Adipose tissue (tissue), 3 donors: ENCODE results near the gene ACAA2. TPM values are rescaled to one million over a fixed set of nuclear protein-coding genes. Genes with fewer than 3 reads are reported as not detected.

Experiments used
- H3K27ac ChIP-seq: one replicate; pipeline ENCODE4 v1.5.1; 2013; ENCODE audit warnings: low read depth, low read length
- WGBS, 3 donors: extraction: QIAGEN DNeasy Blood & Tissue Kit; methylation state at CpG; one replicate each; pipeline ENCODE4 v1.1.7; 2013; 5-methylcytosine and 5-hydroxymethylcytosine counted together
- polyA plus RNA-seq, 3 donors: library from polyadenylated mRNA; stranded (reverse); fragments of 200-250 nt; gene quantifications; one replicate each; pipeline ENCODE4 v1.2.3, GENCODE V29; 2013
- donor health status: healthy with polysubstance abuse.
- donor health status: Bipolar disorder and iron deficiency.
- donor health status: healthy.

ACAA2 gene
- polyA plus RNA-seq, 3 donors, result 50.6 to 216 (median 106) TPM

DNA sequence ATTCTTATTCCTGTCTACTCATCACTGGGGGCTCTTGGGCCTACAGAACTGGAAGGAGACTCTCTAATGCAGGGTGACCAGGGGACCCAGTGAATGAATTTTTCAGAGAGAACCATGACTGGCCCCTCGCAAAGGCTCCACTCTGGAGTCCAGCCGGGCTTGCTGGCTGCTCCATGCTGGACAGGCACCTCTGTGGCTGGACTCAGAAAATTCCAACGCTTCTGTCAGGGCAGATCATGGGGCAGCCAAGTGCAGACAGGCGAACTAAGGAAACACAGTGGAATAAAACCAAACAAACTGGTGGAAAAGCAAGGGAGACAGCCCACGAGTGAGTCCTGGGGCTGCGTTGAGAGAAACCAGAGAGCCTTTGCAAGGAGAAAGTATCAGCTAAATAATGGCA lies 57.2 kb downstream of the ACAA2 start:
- 78 to 88% (median 85%) methylated on average over 6 of the region's 6 CpGs for WGBS, 3 donors
- no peak overlapping the region for H3K27ac ChIP-seq

DNA sequence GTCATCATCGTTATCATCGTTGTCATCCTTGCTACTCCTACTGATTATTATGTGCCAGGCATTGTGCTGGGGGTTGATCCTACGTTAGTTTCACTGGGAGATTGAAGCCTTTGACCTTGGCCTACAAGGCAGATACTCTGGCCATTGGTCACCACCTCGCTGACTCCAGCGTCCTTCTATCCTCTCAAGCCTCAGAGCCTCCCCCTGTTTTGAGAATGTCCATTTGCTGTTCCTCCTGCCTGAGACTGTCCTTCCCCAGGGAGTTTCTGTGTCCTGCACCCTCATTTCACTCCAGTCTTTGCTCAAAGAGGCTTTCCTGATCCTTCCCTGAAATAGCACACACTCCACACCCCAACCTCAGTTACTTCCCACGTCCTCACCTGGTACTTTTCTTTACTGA lies 57.8 kb downstream of the ACAA2 start:
- WGBS, 3 donors, result 79 to 95% (median 92%) methylated on average over 6 of the region's 6 CpGs
- no peak overlapping the region for H3K27ac ChIP-seq

DNA sequence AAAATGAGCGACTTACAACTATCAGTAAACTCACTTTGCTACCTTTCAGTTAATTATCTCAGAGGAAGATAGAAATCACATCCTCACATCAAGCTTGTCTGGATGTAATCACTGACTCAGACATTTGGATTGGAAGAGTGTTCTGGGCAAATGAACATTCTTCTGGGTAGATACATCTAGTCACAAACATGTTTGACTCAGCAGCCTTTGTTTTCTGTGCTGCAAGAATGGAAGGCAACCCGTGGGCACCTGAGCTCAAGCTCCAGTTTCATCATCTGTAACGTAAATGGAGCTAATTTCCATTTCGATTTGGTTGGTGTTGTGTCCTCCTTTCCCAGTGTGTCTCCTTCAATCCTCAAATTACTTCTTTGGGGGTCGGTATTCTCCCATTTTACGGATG lies 58.5 kb downstream of the ACAA2 start:
- H3K27ac ChIP-seq, result no peak overlapping the region
- 88 to 92% (median 92%) methylated on average over 6 of the region's 6 CpGs for WGBS, 3 donors

DNA sequence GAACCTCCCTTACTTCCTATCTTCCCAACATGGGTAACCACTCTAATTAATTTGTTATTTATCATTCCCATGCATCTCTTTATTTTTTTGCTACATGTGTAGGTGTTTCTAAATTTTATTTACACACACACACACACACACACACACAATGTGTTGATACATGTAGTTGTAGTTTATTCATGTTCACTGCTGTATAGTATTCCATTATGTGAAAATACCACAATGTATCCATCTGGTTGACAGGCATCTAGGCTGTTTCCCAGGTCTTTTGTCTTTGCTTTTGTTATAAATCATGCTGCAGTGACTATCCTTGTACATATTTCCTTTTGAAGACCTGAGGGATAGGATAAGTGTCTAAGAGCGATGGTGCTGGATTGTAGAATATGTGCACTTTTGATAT lies 59.7 kb downstream of the ACAA2 start:
- 97 to 98% (median 98%) methylated on average over 1 of the region's 1 CpG for WGBS, 3 donors

DNA sequence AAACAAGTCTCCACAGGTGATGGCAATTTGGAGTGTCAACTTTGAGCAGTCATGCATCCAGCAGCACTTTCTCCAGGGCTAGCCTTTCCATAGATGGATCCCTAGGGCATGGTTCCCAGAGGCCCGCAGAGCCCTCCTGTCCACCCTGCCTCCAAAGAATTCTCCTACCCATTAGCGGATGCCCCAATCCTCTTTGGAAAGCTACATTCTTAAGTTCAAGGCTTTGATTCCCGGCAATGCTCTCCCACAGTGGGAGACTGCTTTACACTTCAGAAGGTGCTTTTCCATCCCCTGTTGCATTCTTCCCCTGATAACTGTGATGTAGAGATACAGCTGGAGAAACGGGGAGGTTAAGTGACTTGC lies 61.3 kb downstream of the ACAA2 start:
- H3K27ac ChIP-seq, result no peak overlapping the region
- WGBS, 3 donors, result 56 to 75% (median 71%) methylated on average over 4 of the region's 4 CpGs

More for the DNA sequence above, 59.7 kb downstream of the ACAA2 start:
- H3K27ac ChIP-seq, result no peak overlapping the region

DNA sequence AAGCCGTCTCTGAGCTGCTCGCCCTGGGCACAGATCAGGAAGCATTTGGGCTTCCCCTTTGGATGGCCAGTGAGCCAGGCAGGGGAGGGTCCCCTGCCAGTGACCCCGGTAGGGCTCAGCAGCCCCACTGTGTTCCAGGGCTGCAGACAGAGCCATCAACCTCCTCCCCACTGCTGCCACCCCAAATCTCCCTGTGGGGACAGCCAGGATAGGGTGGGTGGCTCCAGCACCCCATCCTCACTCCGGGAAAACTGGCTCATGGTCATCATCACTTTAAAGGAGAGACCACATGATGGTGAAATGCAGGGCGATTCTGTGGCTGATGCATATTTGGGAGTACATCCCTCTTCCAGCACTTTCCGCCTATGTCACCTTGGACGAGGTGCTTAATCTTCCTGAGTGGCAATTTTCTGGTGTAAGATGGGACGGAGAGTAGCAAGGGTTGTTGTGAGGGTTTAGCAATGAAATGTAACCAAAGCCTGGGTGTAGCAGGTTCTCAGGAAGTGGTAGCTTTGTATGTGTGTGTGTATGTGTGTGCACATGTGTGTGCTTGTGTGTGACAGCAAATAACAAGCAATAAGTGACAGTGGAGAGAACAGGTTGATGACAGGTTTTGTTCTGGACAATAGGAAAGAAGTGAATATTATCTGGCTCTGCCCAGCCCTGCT lies 61.8 kb downstream of the ACAA2 start:
- H3K27ac ChIP-seq, result no peak overlapping the region
- WGBS, 3 donors, result 67 to 80% (median 71%) methylated on average over 8 of the region's 8 CpGs

DNA sequence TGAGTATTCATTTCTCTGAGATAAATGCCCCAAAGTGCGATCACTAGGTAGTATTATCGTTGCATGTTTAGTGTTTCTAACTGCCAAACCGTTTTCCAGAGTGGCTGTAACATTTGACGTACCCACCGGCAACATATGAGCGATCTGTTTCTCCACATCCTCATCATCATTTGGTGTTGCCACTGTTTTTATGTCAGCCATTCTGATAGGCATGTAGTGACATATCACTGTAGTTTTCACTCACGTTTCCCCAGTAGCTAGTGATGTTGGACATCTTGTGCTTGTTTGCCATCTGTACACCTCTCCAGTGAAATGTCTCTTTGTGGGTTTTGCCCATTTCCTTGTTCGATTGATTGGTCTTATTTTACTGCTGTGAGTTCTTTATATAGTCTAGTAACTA lies 63.8 kb downstream of the ACAA2 start:
- no peak overlapping the region for H3K27ac ChIP-seq
- 65 to 80% (median 72%) methylated on average over 8 of the region's 8 CpGs for WGBS, 3 donors

DNA sequence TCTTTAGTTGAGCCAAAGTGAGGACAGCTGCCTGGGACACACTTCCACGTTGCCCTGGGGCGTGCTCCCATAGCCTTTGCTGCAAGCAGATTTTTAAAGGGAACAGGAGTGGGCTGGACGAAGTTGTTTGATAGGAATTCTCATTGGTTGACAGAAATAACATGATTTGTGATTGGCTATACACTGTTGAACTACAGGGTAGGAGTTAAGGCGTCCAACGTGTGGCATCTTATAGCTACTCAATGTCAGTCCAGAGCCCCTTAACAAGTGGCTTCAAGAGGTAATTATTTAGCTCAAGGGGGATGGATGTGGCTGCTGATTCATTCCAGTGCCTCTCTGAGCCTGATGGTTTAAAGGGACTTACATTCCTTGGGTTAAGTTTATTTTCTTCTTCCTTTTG lies 65.5 kb downstream of the ACAA2 start:
- WGBS, 3 donors, result 65 to 74% (median 69%) methylated on average over 5 of the region's 5 CpGs
- H3K27ac ChIP-seq, result no peak overlapping the region

DNA sequence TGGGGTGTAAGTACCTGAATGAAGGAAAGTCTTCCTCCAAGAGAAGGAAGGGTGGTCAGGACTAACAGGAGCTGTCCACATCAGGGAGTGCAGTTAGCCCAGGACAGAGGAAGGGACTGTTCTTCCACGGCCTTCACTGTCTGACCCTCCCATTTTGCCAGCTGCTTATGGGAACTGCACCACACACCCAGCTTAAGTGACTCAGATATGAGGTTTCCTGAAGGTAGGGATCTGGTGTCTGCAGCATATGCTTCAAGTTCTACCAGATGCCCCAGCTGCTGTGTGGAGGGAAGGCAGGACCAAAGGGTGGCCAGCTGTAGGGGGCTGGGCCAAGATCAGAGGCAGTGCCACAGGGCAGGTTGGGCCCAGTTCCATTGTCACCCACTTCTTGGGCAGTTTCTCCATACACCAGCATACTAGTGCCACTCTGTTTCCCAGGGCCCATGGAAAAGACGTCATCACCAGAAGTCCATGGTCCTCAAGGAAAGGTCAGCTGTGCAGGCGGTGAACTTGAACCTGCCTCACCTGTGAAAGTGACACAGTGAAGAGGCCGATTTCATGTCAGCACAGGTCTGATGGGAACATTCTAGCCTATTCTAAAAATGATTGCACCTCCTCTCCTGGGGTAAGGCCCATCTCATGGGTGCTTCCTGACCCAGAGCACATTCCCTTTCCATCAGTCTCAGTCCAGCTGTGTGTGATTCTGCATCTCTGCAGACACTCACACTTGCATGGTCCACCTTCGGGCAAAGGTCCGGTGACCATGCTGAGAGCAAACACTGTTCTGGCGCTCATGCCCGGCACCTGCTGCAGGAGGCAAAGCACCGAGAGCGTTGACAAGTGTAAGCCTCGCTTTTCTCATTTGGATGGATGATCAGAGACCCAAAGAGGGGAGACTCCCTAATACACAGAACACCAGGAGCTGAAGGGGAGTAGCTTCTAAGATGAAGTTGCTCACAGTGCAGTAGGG lies 68.0 kb downstream of the ACAA2 start:
- H3K27ac ChIP-seq, result no peak overlapping the region
- 90 to 94% (median 90%) methylated on average over 11 of the region's 11 CpGs for WGBS, 3 donors

DNA sequence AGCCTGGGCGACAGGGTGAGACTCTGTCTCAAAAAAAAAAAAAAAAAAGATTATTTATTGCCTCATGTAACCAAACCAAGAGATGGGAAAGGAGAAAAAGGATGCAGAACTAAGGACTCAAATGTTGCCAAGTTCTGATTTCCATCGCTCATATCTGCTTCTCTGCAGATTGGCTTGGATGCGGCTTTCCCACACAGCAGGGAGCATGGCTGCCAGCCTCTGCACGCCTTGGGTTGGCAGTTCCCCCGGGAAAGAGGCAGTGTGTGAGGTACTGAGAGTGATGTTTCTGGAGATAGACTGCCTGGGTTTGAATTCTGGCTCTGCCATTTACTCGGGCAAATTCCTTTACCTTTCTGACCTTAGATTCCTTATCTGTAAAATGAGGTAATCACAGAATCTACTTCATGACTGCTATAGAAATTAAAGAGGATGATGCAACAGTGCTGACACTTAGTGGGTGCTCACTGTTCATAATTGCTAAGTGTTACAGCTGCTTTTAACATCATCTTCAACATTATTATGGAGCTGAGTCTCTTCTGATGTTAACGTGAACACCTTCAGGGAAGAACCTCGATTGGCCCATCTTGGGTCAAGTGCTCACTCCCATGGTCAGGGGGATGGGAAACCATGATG lies 68.8 kb downstream of the ACAA2 start:
- no peak overlapping the region for H3K27ac ChIP-seq
- WGBS, 3 donors, result 67 to 81% (median 79%) methylated on average over 8 of the region's 8 CpGs

DNA sequence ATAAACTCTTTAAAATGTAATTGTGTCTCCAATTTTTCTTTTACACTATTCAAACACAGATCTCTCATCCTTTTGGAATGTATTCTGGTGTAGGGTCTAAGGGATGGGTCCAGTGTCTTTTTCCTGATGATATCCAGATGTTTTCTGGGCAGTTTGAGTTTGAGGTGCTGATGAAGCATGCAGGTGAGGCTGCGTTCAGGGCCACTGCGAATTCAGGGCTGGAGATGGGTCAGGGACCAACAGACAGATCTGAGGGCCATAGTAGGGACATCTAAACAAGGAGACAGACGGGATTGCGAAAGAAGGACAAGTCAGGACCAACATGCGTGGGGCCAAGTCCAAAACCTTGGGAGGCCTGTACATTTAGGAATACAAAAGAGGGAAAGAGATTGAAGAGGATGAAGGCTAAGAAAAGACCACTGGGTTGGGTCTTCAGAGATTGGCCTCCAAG lies 70.2 kb downstream of the ACAA2 start:
- WGBS, 3 donors, result 74 to 83% (median 81%) methylated on average over 5 of the region's 5 CpGs
- no peak overlapping the region for H3K27ac ChIP-seq

DNA sequence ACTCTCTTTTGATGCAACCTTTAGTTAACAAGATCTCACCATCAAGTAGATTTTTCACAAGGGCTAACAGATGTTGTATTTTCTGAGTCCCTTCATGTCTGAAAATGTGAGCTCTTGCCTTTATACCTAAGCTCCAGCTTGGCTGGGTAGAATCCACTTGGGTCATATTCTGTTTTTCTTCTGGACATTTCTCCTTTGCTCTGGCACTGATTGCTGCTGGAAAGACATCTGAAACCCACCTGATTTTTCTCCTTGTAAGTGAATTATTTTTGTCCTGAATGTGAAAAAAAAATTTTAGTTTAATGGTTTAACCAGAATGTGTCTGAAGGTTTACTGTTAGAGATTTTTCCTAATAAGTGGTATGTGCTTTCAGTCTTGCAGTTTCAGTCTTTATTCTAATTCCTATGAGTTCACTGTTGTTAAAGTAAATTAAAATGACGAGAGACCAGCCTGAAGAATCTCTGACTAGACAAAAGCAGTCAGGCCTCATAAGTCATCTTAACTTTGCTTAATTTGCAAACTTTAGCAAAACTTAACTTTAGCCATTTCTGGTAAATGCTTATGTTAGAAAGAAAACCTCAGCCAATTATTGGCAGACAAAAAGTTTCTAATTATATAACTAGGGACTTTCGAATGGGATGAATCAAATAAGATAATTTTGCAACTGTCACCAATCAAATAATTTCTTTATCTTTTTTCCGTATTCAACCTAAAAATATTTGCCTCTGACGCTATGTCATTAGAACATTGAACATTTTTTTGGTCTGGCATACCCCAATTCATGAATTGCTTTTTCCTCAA lies 70.8 kb downstream of the ACAA2 start:
- H3K27ac ChIP-seq, result no peak overlapping the region
- 59 to 63% (median 59%) methylated on average over 4 of the region's 4 CpGs for WGBS, 3 donors

DNA sequence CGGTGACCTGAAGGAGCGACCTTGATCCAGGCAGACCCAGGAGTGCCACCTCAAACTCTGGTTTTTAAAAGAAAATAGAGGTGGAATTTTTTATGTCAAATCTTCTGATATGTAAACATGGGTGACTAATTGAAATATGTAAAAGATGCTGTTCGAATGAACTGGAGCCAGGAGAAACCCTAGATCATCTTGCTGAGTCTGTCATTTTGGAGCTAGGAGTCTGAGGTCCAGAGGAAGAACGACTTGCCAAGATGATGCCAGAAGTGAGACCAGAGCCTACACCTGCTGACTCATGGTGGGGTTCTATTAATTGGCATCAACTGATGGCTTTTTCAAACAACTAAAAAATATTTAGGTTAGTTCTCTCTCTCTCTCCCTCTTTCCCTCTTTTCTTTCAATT lies 74.1 kb downstream of the ACAA2 start:
- no peak overlapping the region for H3K27ac ChIP-seq
- WGBS, 3 donors, result 76 to 78% (median 76%) methylated on average over 4 of the region's 4 CpGs

DNA sequence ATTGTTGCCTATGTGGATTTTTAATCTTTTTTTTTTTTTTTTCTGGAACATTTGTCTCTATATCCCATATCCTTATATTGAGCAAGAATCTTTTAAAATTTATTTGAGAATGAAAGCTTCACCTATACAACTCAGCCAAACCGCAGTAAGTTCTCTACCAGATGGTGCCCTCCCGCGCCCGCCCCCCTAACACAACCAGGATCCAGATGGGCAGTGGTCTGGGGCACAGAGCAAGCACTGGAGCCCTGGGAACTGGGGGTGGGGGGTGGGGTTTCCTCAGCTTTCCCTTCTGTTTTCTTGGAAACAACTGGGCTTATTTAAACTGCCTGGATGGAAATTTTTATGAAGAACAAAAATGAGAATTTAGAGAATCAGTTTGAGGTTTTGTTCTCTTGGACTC lies 74.6 kb downstream of the ACAA2 start:
- WGBS, 3 donors, result 88 to 94% (median 93%) methylated on average over 4 of the region's 4 CpGs
- H3K27ac ChIP-seq, result no peak overlapping the region

DNA sequence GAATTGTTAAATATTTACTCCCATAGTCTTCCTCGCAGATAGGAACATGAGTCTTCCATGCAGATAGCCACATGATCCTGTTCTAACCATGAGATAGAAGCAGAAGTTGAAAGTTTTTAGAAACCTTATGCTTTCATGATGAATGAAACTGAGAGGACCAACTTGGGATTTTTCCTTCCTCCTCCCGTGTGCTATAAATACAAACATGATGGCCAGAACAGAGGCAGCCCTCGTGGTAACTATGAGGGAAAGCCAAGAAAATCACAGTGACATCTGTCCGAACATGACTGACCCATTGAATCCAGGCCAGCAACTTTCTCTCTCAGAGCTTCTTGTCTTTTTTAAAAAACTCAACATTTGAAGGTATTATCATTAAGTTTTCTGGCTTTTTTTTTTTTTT lies 78.5 kb downstream of the ACAA2 start:
- H3K27ac ChIP-seq, result no peak overlapping the region
- 62 to 83% (median 63%) methylated on average over 4 of the region's 4 CpGs for WGBS, 3 donors

DNA sequence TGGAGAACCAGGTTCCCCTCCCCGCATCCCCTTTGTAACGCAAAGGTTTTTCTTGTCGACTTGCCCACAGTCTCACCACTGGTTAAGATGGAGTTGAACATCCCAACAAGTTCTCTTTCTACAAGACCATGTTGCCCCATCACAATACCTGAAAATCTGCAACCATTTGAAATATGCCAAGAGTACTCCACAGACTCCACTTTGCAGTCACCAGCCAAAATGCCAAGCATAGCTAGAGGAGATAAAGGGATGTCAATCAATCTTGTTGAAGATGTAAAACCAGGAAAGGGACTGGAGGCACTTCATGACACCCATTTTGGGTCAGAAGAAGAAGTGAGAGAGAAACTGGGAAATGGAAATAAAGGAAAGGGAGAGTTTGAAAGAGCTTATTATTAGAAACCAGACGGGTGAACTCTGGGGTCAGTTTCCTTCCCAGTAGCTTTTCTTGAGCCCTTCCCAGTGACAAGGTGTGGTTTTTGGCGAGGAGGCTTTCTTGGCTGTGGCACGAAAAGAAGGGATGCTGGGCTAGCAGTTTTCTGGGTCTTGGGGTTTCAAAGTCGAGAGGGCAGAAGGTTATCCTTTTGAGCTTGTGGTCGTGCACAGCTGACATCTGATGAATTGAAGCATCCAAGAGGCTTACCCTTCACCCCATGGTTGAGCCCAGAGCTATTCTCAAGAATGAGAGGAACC lies 79.3 kb downstream of the ACAA2 start:
- whole genome bisulfite sequencing, 3 donors, result 57 to 68% (median 62%) methylated on average over 8 of the region's 8 CpGs

DNA sequence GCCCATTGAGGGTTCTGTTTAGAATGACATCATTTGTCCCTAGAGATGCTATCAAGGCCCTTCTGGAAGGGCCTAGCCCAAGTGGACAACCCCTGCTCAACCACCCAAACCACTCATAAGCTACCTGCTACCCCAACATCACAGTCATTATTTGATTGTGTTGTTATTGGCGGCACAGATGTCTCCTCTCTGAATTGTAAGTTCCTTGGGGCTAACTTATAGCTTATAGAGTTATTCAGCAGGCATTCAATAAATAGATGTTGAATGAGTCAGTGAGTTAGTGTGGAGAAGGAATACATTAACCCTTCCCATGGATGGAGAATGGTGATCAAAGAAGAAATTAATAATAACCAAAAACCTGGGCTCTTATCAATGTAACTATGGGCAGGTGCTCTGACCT lies 80.0 kb downstream of the ACAA2 start:
- no peak overlapping the region for H3K27ac ChIP-seq
- WGBS, 3 donors, result 94 to 100% (median 100%) methylated on average over 1 of the region's 1 CpG

More for the DNA sequence above, 79.3 kb downstream of the ACAA2 start:
- no peak overlapping the region for H3K27ac ChIP-seq
